DMS 273 (cell line): ENCODE results near the gene ZFYVE28.
A peak's percentile ranks its signal among the peaks of the same experiment; 100 is the strongest.
"Not testable (repeated sequence)": the region's sequence is repeated elsewhere in the genome, so short reads cannot be mapped to it uniquely, and the experiment has no call there.

Source experiments
- DNase-seq: peaks from one replicate; lab custom pipeline; 2025; ENCODE audit not compliant: unreplicated experiment; lab: John Stamatoyannopoulos, UW

Gene ZFYVE28

DNA sequence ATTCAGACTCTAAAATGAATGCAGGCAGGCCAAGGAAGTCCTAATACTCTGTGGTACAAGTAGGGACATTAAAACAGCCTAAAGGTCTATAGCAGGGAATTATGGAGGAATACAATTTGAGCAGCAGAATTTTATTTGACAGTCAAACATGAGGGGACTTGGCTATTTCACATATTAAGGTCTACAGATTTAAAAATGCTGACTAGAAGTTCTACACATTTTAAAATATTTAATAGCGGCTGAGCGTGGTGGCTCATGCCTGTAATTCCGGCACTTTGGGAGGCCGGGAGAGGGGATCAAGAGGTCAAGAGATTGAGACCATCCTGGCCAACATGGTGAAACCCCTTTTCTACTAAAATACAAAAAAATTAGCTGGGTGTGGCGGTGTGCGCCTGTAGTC, 187.4 kb downstream of the ZFYVE28 start:
- DNase-seq: no peak

DNA sequence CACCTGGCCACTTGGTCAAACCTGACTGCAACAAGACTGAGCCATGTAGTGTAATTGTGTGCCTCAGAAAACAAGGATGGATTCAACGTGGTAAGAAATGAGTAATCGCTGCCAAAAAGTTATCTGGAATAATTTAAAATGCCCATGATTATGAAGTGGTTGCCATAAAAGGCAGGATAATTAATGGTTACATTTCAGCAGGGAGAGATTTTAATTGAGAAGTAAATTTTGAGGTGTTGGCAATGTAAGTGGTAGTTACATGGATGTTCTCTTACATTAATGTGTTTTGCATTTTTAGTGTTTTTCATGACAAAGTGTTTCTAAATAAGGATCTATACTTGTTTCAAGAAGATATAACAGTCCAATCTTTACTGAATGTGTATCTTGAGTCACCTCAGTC, 192.2 kb downstream of the ZFYVE28 start:
- DNase-seq: no peak

DNA sequence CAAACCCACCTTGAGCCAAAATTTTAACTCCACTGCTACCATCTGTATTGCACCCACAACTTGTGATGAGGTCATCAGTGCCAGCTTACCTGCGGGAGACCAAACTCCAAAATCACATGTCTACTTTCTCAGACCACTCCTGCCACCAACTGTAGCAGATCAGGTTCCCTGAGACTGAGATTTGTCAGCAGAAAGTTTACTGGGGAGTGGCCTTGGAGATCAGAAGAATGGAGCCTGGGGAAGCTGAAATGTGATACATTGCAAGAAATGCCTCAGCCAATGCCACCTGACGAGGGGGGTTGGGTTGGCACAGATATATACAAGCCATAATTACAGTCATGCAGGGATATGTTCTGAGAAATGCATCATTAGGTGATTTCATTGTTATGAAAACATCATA, 195.6 kb downstream of the ZFYVE28 start:
- DNase-seq: no peak

DNA sequence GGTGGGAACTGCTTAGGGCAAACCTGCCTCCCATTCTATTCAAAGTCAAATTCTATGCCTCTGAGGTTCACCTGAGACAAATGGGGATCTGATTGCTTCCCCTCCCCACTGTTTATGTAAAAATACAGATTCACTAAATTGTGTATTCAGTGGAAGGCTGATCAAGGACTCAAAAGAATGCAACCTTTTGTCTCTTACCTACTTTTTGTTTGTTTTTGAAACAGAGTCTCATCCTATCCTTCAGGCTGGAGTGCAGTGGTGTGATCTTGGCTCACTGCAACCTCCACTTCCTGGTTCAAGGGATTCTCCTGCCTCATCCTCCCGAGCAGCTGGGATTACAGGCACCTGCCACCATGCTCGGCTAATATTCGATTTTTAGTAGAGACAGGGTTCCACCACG, 197.1 kb downstream of the ZFYVE28 start:
- not testable (repeated sequence) for DNase-seq

DNA sequence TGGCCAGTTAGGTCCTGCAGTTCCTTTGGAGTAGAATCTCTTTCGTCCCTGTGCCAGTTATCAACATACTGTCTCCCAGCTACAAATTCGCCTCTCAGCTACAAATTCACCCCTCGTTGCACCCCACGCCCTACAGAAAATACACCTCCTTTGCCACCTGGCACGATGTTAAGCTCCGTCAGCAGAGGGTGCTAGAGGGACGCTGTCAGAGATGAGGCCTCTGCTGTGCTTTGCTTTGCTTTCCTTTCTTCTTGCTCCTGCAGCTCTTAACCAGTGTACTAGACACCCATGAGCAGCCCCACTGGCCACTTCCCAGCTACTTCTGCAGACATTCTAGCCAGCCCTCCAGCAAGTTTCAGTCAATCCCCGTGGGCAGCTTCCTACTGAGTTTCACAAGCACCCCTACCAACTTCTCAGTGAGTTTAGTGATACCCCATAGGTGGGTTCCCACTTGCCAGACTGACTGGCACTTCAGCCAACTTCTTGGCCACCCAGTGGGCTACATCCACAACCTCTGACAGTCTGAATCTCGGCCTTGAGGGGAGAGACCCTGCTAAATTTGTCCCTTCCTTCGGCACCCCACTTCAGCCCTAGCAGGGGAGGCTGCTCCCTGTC, 198.3 kb downstream of the ZFYVE28 start:
- DNase-seq: peak; percentile 81
